Stimulated activated CD8-positive, alpha-beta memory T cell treated with anti-CD3 and anti-CD28 coated beads, Interleukin-4, amount 100 ng/mL, for 48 hours (primary cell): ENCODE results near the gene MYO5C.
"Not testable (repeated sequence)": the region's sequence is repeated elsewhere in the genome, so short reads cannot be mapped to it uniquely, and the experiment has no call there.

Source experiments
- DNase-seq: peaks from one replicate; pipeline ENCODE4 v3.0.0-alpha.2; 2020

MYO5C gene

GRCh38 chr15:52308446-52309153, 13.0 kb upstream of the MYO5C start:
- no peak for DNase-seq

- no peak for DNase-seq
These were observed 12.2 kb upstream of the MYO5C start for GRCh38 chr15:52307847-52308246.

- DNase-seq: no peak
These were observed 10.7 kb upstream of the MYO5C start for GRCh38 chr15:52306270-52306669.

- DNase-seq: no peak
These were observed 7.6 kb upstream of the MYO5C start for GRCh38 chr15:52303093-52303772.

- DNase-seq: no peak
These were observed 5.8 kb upstream of the MYO5C start for GRCh38 chr15:52301265-52301847.

- DNase-seq: no peak
These were observed 653 bp downstream of the MYO5C start for GRCh38 chr15:52294881-52295420.

- no peak for DNase-seq
These were observed 2.7 kb downstream of the MYO5C start for GRCh38 chr15:52292780-52293392.

GRCh38 chr15:52291204-52291603, 4.4 kb downstream of the MYO5C start:
- no peak for DNase-seq

- DNase-seq: no peak
These were observed 4.8 kb downstream of the MYO5C start for GRCh38 chr15:52290800-52291199.

GRCh38 chr15:52290329-52290728, 5.3 kb downstream of the MYO5C start:
- no peak for DNase-seq

- DNase-seq: no peak
These were observed 5.9 kb downstream of the MYO5C start for GRCh38 chr15:52289629-52290081.

- no peak for DNase-seq
These were observed 6.6 kb downstream of the MYO5C start for GRCh38 chr15:52288986-52289385.

- no peak for DNase-seq
These were observed 7.3 kb downstream of the MYO5C start for GRCh38 chr15:52288051-52288942.

GRCh38 chr15:52287114-52287513, 8.5 kb downstream of the MYO5C start:
- no peak for DNase-seq

- not testable (repeated sequence) for DNase-seq
These were observed 9.7 kb downstream of the MYO5C start for GRCh38 chr15:52285941-52286340.

- DNase-seq: no peak
These were observed 11.4 kb downstream of the MYO5C start for GRCh38 chr15:52284164-52284563.

GRCh38 chr15:52283281-52283680, 12.3 kb downstream of the MYO5C start:
- no peak for DNase-seq

GRCh38 chr15:52282418-52282817, 13.2 kb downstream of the MYO5C start:
- no peak for DNase-seq

- no peak for DNase-seq
These were observed 14.2 kb downstream of the MYO5C start for GRCh38 chr15:52281085-52282035.

GRCh38 chr15:52280326-52281084, 15.1 kb downstream of the MYO5C start:
- DNase-seq: no peak
